Ishikawa (cell line): ENCODE measurements around the gene SLC25A47.

Experiments
- CEBPB ChIP-seq: IDR thresholded peaks from 2 replicates; pipeline ENCODE4 v1.6.1; 2012
- CREB1 ChIP-seq: IDR thresholded peaks from 2 replicates; pipeline ENCODE4 v1.6.1; 2012; ENCODE audit warnings: low read depth
- EGR1 ChIP-seq: IDR thresholded peaks from 2 replicates; pipeline ENCODE4 v1.6.1; 2012
- EP300 ChIP-seq: IDR thresholded peaks from 2 replicates; pipeline ENCODE4 v1.6.1; 2012; ENCODE audit warnings: borderline replicate concordance
- FOXM1 ChIP-seq: IDR thresholded peaks from 2 replicates; pipeline ENCODE4 v1.6.1; 2012; ENCODE audit warnings: low read depth, borderline replicate concordance
- MAX ChIP-seq: IDR thresholded peaks from 2 replicates; pipeline ENCODE4 v1.6.1; 2012
- NFIC ChIP-seq: IDR thresholded peaks from 2 replicates; pipeline ENCODE4 v1.6.1; 2012
- RAD21 ChIP-seq: IDR thresholded peaks from 2 replicates; pipeline ENCODE4 v1.6.1; 2012; ENCODE audit warnings: low read depth
- TAF1 ChIP-seq: IDR thresholded peaks from 2 replicates; pipeline ENCODE4 v1.6.1; 2012; ENCODE audit warnings: low read depth, mild to moderate bottlenecking
- TCF12 ChIP-seq: IDR thresholded peaks from 2 replicates; pipeline ENCODE4 v1.6.1; 2012; ENCODE audit warnings: low read depth
- TEAD4 ChIP-seq: IDR thresholded peaks from 2 replicates; pipeline ENCODE4 v1.6.1; 2012
- USF1 ChIP-seq: IDR thresholded peaks from 2 replicates; pipeline ENCODE4 v1.6.1; 2012
- YY1 ChIP-seq: IDR thresholded peaks from 2 replicates; pipeline ENCODE4 v1.6.1; 2012; ENCODE audit warnings: low read depth
- ZBTB7A ChIP-seq: IDR thresholded peaks from 2 replicates; pipeline ENCODE4 v1.6.1; 2012; ENCODE audit warnings: low read depth
- TF ChIP-seq, protein P1 (sequence below): IDR thresholded peaks from 2 replicates; pipeline ENCODE4 v1.6.1; 2012; ENCODE audit warnings: low read depth, mild to moderate bottlenecking

The SLC25A47 gene

DNA sequence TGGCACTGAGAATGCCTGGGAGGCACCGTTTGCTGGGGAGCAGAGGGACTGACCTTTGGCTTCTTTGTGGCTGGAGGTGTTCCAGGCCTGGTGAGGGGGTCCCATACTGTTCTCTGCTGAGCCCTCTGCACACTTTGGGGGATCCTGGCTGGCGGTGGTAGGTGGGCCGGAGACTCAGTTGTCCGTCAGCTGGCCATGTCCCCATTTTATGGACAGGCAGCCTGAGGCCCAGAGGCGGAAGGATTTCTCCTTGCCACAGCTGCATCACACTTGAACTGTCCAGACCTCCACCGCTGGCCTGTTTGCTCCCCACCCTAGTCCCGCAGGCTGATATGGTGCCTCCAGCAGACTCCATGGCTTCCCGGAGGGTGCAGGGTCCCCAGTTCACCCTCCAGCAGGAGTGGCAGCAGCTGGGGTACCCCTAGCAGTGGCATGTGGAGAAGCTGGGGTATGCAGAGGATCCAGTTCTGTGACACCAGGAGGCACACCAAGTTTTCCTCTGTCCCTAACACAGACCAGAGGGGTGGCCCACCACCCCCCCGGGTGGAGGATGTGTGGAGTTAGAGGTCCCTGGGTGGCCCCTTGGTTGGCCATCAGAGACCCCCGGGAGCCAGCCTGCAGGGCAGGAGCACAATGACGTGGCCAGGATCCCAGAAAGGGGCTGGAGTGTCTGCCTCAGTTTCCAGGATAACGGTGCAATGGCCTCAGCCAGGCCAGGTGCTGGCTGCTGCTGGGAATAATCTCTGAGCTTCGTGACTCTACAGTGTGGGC is 31.6 kb upstream of the SLC25A47 start:
- no peak for TF ChIP-seq TEAD4
- TF ChIP-seq EGR1, result no peak
- no peak for TF ChIP-seq TCF12
- TF ChIP-seq USF1, result no peak
- no peak for TF ChIP-seq CREB1
- TF ChIP-seq FOXM1, result no peak
- TF ChIP-seq, protein P1, sequence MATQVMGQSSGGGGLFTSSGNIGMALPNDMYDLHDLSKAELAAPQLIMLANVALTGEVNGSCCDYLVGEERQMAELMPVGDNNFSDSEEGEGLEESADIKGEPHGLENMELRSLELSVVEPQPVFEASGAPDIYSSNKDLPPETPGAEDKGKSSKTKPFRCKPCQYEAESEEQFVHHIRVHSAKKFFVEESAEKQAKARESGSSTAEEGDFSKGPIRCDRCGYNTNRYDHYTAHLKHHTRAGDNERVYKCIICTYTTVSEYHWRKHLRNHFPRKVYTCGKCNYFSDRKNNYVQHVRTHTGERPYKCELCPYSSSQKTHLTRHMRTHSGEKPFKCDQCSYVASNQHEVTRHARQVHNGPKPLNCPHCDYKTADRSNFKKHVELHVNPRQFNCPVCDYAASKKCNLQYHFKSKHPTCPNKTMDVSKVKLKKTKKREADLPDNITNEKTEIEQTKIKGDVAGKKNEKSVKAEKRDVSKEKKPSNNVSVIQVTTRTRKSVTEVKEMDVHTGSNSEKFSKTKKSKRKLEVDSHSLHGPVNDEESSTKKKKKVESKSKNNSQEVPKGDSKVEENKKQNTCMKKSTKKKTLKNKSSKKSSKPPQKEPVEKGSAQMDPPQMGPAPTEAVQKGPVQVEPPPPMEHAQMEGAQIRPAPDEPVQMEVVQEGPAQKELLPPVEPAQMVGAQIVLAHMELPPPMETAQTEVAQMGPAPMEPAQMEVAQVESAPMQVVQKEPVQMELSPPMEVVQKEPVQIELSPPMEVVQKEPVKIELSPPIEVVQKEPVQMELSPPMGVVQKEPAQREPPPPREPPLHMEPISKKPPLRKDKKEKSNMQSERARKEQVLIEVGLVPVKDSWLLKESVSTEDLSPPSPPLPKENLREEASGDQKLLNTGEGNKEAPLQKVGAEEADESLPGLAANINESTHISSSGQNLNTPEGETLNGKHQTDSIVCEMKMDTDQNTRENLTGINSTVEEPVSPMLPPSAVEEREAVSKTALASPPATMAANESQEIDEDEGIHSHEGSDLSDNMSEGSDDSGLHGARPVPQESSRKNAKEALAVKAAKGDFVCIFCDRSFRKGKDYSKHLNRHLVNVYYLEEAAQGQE, result no peak
- no peak for TF ChIP-seq CEBPB
- no peak for TF ChIP-seq YY1
- TF ChIP-seq TAF1, result no peak
- TF ChIP-seq RAD21, result no peak

DNA sequence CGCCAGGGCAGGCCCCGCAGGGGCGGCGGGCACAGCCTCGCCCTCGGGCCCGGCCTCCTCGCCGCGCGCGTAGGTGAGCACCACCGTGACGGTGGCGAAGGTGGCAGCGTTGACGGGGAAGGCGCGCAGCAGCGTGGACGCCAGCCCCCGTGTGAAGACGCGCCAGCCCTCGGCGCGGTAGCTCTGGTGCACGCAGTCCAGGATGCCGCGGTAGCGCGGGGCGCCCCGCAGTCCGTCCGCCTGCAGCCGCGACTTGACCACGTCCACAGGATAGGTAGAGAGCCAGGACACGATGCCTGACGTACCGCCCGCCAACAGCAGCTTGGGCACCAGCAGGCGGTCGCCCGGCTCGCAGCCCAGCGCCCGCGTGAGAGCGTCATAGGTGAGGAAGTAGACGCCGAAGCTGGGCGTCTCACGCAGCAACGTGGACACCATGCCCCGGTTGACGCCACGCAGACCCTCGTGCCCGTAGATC is 30.8 kb upstream of the SLC25A47 start:
- TF ChIP-seq RAD21 (no peak), TAF1 (no peak), TCF12 (no peak), FOXM1 (no peak), ZBTB7A (no peak), CREB1 (no peak), TEAD4 (no peak), USF1 (no peak), EGR1 (no peak), MAX (no peak), CEBPB (no peak), EP300 (no peak), YY1 (no peak), NFIC (no peak)
- TF ChIP-seq, protein P1, result no peak

- no peak for TF ChIP-seq EP300
- TF ChIP-seq ZBTB7A, result no peak
- TF ChIP-seq, protein P1, result no peak
- no peak for TF ChIP-seq USF1
- no peak for TF ChIP-seq TCF12
These were observed 30.2 kb upstream of the SLC25A47 start for GRCh38 chr14:100292776-100293461.

DNA sequence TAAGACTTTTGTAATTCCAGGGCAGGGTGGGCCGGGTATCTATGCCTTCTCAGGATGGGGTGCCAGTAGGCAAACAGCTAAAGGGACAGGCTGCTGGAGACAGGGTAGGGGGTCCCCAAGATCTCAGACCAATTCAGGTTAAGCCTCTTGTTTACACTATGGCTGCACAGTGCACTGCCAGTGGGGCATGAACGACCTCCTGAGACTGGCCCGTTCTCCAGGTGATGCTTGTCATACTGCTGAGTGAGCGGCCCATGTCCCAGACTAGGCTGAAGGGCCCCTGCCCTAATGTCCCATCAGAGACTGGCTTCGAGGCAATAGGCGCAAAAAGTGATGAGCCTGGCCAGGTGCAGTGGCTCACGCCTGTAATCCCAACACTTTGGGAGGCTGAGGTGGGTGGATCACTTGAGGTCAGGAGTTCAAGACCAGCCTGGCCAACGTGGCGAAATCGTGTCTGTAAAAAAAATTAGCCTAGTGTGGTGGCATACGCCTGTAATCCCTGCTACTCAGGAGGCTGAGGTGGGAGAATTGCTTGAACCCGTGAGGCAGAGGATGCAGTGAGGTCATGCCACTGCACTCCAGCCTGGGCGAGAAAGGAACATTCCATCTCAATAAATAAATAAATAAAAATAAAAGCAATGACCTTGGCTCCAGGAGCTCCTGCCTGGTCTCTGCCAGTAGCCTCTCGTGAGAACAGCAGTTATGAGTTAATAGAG is 29.5 kb upstream of the SLC25A47 start:
- TF ChIP-seq EGR1 (no peak), USF1 (no peak), TAF1 (no peak), EP300 (no peak), ZBTB7A (no peak)
